HPDE6-E6E7 (cell line): Measurements from ENCODE around the gene BMPR2.
"Not testable (repeated sequence)": the region's sequence is repeated elsewhere in the genome, so short reads cannot be mapped to it uniquely, and the experiment has no call there.

ENCODE experiments used
- DNase-seq: peaks from one replicate; pipeline ENCODE4 v3.0.0; 2011; ENCODE audit warnings: missing footprints; ENCODE audit errors: extremely low spot score

The BMPR2 gene

DNA sequence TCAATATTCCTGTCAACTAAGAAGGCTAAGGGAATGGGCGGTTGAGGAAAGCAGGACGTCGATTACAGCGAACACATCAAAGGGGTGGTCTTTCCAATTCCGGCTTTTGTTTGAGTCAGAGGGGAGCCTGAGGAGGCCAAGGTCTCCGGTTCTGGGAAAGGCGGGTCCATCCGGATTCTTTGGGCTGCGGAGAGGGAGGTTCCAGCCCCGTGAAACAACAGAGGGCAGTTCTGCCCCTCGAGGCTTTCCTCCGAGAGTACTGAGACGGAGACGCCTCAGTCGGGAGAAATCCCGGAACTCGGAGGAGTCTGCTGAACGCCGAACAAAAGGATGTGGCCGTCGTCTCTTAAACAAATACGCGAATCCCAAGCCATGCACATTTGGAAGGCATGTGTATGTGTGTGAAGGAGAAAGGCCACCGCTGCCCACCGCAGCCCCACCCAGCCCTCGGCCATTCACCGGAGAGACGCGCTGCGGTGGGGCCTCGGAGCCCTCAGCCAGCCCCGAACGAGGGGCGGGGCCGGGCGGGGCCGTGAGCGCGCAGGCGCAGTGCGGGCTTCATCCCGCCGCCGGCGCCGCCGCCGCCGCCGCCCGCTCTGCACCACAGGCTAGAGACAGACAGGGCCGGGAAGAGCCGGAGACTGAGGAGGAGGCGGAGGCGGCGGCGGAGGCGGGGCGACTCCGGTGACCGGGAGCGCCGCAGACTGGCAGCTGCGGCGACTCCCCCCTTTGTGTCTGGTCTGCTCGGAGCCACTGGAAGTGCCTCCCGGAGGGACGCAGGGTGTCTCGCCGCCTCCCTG is at the start of gene BMPR2:
Gene BMPR2 (plus strand): TSS at position 719 of the 800 bp plus-strand sequence. CDS start 1,148 bp downstream, outside the sequence.
- peak; percentile 67 for DNase-seq

DNA sequence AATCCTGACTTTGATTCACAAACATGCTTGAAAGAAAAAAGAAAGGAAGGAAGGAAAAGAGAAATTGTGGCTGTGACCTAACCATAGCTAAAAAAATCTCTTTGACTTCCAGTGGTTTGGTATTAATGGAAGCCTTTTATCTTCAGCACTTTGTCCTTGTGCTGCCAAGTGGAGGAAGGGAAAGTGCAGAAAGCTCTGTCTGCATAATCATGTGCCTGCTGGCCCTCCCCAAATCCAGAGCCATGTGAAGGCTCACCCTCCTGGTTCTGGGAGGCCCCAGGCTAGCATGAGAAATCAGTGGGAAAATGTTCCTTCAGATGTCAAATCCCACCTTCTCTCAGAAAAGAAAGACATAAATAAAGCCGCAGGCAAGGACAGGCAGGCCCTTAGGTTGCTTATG is 48.3 kb upstream of the BMPR2 start:
- DNase-seq, result no peak

DNA sequence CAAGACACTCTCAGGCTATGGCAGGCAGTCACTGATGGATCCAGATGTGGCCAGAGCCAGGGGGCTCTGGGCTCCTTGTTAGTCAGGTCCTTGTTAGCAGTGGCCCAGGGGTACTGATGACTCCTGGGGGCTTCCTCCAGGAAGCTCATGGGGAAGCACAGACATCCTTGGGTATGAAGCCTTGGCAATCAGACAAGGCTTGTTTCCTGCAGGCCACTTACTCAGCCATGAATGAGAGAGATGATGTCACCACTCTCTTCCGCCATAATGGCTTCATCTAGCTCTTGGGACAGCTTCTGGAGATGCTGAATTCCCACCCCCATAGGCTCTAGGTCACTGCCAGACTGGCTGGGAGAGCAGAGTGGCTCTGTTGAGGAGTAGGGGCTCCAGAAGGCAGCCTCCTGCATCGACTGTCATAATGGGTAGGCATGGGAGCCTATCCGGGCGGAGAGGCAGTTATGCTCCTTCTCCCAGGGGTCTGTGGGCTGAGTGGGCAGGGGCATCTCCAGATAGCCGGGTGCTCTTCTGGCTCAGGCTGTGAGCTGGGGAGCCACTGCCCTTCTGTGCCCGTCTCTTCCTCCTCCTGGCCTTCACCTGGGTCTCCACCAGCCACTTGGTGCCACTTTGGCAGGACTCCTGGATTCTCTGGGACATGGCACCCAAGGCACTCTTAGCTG is 40.2 kb upstream of the BMPR2 start:
- DNase-seq, result no peak

DNA sequence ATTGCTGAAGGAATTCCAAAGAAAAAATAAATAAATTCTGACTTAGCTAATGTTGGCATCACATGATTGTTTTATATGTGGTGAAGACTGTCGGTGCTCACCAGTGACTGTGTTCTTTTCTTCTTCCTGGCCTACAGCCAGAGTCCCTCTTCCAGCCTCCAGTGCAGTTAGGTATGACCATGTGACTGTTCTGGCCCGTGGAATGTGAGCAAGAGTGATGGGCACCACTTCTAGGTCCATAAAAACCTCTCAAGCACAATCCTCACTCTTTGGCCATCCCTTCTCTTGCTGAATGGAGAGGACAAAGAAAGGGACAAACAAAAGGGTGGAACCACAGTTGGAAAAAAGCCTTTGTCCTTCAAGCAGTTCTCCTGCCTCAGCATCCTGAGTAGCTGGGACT is 39.0 kb upstream of the BMPR2 start:
- DNase-seq, result no peak

DNA sequence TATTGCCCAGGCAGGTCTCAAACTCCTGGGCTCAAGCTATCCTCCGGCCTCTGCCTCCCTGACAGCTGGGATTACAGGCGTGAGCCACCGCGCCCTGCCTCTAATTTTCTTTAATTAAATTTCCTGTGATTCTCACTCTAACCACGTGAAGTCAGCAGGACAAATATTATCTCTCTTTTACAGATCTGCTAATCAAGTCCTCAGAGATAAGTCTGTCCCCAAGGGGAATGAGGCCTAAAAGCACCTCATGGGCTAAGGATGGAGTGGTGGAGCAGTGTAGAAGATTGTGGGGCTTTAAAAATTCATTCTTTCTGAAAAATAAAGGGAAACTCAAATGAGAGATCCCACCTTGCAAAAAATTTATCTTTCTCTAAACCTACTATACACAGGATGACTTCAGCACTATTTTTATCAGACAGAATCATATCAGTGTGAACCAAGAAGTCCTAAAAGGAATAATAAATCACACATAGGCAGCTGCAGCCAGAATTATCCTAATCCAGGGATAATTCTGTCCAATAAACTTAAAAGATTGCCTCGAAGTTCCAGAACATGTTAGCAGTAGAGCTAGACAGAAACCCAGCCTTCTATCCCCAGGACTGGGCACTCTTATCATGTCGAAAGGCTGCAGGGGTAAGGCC is 38.3 kb upstream of the BMPR2 start:
- no peak for DNase-seq

DNA sequence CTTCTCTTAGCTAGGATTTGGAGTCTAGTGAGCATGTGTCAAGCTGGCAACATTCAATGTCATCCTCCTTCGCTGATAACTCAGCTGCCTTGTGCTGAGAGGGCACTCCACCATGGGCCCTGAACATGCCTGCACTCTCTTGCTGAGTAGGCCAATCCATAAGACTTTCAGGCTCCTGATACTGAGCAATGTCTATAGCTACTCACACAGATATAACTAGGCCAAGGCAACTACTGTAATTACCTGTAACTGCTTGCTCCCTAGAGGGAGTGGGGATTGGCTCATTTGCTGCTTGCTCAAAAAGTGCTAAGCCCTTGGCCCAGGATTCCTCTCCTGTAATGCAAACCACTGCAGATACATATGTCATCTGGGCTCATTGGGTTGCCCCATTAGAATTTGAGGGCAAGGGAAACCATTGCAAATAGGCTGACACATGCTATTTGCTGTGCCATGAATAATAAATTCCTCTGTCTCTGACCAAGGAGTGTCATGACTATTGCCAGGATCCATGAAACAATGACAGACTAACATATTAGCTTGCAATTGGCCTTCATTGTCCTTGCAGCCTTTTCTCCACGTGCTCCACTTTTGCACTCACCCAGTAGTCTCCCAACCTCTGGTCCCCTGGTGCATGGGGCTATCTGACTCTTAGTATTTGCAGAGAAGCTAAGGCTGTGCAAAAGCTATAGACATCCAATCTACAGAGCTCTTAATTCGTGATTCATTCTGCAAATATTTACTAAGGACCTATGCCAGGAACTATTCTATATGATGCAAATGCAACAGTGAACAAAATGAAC is 36.9 kb upstream of the BMPR2 start:
- peak; percentile 20 for DNase-seq

DNA sequence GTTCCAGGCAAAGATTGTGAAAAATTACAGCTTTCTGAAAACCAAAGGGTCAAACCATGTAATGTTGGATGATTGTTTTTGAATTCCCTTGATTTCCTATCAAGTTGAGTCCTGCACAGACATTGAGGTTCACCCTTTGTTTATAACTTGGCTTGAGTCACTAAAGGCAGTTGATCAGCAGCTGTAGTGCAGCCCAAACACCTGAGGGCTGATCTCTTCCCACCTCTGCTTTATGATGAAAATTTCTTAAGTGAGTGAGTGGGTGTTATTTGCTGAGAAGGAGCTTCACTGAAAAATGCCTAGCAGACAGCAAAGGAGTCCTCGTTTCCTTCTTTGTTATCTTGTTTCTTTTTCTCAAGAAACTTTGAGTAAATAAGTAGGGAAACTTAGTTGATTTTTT is 31.9 kb upstream of the BMPR2 start:
- DNase-seq, result peak; percentile 58

DNA sequence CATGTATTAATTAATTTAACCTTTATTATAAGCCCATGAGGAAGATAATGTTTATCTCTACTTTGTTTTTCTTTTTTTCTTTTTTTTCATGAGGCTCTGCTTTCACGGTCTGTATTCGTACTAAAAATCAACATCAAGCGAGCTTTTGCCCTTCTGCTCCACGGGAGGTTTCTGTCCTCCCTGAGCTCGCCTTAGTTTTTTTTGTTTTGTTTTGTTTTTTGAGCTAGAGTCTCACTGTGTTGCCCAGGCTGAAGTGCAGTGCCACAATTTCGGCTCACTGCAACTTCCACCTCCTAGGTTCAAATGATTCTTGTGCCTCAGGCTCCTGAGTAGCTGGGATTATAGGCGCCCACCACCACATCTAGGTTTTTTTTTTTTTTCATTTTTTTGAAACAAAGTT is 29.9 kb upstream of the BMPR2 start:
- no peak for DNase-seq

DNA sequence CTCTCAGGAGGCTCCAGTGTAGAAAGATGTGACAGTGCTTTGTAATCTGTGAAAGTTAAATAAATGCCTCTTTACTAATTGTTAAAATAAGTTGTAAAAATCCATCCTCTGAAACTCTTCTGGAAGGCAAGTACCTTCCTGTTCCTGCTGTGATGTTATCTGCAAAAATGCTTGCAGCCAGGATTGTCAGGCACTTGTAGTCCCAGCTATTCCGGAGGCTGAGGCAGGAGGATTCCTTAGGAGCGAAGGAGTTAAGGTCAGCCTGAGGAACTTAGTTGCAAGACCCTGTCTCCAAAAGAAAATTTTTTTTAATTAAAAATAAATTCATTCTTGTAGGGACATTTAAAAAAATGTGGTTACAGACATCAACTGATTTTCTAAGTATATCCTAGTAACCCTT is 22.7 kb upstream of the BMPR2 start:
- DNase-seq, result no peak

DNA sequence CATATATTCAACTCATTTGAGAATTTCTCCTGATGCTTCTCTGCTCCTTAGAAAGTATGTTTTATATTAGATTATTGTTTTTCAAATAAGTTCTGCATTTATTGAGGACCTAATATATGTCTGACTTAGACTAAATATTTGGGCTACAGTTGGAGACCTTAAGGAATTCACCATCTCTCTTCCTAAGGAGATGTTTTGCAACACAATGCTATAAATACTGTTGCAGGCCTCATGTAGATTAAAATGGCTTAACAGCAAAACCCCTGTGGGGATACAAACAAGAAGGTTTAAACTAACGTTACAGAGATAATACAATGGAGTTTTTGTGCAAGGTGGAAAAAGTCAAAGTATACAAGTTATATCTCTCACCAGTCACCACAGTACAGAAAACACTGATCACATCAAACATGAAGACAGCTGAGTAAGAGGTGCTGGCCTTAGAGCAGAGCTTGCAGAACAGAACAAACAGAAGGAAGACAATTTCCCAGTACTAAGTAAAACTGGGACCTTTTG is 20.1 kb upstream of the BMPR2 start:
- no peak for DNase-seq

DNA sequence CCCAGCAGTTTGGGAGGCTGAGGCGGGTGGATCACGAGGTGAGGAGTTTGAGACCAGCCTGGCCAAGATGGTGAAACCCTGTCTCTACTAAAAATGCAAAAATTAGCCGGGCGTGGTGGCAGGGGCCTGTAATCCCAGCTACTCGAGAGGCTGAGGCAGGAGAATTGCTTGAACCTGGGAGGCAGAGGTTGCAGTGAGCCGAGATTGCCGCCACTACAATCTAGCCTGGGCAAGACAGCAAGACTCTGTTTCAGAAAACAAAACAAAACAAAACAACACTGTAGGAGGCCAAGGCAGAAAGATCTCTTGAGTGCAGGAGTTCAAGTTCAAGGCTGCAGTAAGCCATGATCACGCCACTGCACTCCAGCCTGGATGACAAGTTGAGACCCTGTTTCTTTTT is 17.2 kb upstream of the BMPR2 start:
- DNase-seq, result not testable (repeated sequence)

DNA sequence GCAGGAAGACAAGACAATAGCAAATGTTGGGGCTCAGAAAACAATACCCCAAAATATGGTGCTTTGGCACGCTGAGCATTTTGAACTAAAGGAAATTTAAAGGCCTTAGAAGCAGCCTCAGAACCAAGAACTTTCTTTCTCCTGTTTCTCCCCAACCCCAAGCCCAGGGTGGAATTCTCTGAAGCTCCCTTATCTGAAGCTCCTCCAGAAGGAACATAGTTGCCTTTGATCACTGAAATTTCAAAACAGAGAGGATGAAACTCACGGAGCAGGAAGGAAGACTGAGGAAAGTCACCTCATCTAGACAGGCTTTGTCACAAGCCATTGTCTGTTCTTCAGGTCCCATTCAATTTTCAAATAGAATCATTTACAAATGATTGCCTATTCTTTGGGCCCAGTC is 15.5 kb upstream of the BMPR2 start:
- DNase-seq, result no peak

DNA sequence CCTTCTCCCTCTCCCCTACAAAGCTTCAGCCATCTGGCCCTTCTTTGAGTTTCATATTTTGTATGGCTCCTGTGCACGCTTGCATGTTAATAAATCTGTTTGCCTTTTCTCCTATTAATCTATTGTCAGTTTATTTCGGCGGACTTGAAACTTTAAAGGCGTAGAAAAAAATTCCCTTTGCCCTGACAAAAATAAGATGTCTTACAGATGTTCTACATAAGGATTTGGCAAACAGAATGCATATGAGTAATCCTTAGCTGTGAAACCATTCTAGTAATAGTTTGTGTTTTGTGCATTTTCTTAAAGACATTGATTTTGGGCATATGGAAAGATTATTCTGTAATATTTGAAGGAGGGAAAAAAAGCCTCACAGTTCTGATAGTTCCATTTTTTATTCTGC is 15.0 kb upstream of the BMPR2 start:
- no peak for DNase-seq

DNA sequence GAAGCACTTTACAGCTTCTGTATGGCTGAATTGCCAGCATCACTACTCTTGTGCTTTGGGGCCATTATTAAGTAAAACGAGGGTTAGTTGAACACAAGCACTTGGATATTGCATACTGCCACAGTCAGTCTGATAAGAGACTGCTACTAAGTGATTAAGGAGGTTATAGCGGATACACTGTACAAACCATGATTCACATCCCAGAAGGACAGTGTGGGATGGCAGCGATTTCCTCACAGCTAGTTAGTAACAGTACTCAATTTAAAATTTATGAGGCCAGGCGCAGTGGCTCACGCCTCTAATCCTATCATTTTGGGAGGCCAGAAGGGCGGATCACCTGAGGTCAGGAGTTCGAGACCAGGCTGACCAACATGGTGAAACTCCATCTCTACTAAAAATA is 2.6 kb upstream of the BMPR2 start:
- no peak for DNase-seq

DNA sequence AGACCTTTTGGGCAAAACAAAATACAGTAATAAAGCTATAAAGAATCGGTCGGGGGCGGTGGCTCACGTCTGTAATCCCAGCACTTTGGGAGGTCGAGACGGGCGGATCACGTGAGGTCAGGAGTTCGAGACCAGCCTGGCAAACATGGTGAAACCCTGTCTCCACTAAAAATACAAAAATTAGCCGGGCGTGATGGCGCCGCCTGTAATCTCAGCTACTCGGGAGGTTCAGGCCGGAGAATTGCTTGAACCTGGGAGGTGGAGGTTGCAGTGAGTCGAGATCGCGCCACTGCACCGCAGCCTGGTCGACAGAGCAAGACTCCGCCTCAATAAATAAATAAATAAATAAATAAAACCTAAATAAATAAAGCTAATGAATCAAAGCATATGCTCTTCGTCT is 1.7 kb upstream of the BMPR2 start:
- not testable (repeated sequence) for DNase-seq

DNA sequence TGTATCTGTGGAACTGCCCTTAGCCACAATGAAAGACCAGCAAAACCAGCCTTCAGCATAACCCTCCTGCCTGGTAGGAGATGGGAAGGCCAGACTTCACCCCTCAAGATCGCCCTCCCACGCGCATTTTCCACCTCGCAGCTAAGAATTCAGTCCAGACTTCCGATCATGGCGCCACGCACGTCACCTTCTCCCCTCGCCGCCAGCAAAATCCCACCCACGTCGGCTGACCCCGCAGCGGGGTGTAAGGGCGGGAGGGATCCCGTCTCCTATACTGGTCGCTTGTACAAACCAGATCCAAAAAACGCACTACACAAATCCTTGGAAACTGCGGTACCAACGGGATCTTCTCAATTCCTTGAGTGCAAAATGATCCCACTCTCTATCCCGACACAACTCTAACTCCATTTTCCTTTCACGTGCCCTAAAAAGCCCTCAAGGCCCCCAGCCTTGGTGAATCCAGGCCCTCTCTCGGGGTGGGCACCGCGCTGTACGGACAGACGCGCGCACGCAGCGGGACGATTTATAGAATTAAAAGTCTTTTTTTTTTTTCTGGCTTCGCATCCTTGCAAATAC is 1.0 kb upstream of the BMPR2 start:
- DNase-seq, result no peak

DNA sequence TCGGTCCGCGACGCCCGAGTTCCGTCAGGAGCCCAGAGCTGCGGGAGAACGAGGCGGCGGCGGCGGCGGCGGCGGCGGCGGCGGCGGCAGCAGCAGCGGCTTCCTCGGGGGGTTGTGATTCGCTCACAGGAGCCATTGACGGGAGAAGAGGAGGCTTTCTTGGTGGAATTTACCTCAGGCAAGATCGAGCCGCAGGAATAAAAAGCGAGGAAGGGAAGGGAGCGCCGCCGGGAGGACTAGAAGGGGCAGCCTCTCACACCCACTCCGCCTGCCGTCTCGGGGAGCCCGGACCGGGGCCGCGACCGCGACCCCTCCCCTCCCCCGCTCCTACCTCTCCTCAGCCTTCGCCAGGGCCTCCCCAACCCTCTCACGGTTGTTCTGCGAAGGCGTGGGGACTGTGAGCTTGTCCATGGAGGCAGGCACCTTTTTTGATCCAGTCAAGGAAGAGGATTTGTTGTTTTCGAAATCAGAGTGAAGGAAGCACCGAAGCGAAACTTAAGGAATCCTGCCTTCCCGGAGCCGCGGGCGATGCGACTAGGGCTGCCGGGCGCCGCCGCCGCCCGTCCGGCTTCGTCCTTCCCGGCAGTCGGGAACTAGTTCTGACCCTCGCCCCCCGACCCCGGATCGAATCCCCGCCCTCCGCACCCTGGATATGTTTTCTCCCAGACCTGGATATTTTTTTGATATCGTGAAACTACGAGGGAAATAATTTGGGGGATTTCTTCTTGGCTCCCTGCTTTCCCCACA is 506 bp downstream of the BMPR2 start:
- DNase-seq, result no peak

DNA sequence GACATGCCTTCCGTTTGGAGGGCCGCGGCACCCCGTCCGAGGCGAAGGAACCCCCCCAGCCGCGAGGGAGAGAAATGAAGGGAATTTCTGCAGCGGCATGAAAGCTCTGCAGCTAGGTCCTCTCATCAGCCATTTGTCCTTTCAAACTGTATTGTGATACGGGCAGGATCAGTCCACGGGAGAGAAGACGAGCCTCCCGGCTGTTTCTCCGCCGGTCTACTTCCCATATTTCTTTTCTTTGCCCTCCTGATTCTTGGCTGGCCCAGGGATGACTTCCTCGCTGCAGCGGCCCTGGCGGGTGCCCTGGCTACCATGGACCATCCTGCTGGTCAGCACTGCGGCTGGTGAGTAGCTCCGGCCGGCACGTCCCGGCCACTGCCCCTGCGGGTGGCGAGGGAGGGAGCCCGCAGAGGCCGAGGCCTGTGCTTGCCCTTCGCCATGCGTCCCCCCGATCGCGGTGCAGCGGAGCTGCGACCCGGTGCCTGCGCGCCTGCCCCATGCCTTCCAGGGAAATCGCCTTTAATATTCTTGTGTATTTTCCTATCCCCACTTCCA is 1.2 kb downstream of the BMPR2 start:
- no peak for DNase-seq

DNA sequence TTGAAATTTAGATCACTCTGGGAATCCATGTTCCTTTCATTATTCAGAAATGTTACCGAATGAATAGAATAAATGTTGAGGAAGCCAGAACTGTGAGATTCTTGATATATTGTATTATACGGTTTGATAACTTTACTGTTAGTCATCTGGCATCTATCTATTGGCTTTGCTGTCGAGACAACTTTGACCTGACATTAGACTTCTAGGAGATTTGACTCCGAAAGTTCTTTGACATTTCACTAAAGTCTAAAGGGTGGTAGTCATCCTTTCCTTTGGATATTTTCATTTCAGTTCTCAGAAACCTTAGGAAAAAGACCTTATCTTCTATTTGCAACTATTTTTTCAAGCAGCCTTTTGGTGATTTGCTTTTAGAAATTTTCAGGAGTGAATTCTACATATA is 1.9 kb downstream of the BMPR2 start:
- no peak for DNase-seq

DNA sequence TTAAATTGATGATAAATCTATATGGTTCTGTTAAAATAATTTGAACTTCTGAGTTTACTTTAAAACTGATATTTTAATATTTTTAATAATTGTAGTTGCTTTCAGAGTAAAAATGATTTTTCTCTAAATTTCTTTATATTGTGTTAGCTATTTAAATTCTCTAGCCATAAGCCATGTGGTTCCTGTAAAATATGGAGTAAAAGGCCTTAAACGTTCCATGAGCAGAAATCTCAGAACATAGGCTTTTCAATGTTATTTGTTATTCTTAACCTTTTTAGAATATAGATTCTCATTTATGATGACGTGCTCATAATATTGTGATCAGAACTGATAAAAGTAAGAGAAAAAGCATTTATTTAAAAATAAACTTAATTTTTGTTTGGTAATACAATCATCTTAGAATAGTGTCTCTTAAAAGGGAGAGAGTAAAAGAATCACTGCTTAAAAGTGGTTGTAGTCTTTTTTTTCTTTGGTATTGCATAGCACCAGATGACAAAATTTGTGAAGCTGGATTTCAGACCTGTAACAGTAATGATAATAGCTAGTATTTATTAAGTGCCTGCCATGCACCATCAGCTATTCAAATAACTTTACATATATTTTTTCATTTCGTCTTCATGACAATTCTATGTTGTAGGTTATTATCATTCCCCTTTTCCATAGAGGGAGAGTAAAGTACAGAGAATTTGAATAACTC is 2.7 kb downstream of the BMPR2 start:
- DNase-seq, result no peak
